Body of pancreas (tissue), 4 donors: ENCODE measurements around the gene MYO5A. TPM values are rescaled to one million over a fixed set of nuclear protein-coding genes. Genes with fewer than 3 reads are reported as not detected.

Source experiments
- ATAC-seq: fragments of 150-250 bp; one replicate; pipeline ENCODE4 v1.9.1; 2016
- DNase-seq, 4 donors: peaks; one replicate each; pipeline ENCODE4 v3.0.0-alpha.2; 2019
- H3K27ac ChIP-seq, 4 donors: fragments of 200-600 bp; sonication (generic); 1 replicate in 3 of 4; 2 replicates in 1 of 4; pipeline versions ENCODE4 v1.5.1 to v1.6.1; 2016 to 2019; ENCODE audit warnings: mild to moderate bottlenecking in 1 of 4, mixed read lengths in 1 of 4, moderate library complexity in 1 of 4
- H3K27me3 ChIP-seq, 2 donors: fragments of 200-600 bp; sonication (generic); one replicate each; pipeline ENCODE4 v1.6.0; 2016; ENCODE audit warnings: mild to moderate bottlenecking in 1 of 2
- H3K36me3 ChIP-seq, 2 donors: fragments of 200-600 bp; sonication (generic); replicated peaks in 1 of 2; 2 replicates each; pipeline ENCODE4 v1.5.1; 2016; ENCODE audit warnings: low read depth in 2 of 2; ENCODE audit not compliant: insufficient read depth in 1 of 2
- H3K4me1 ChIP-seq: fragments of 200-600 bp; sonication (generic); one replicate; pipeline ENCODE4 v1.6.0; 2016
- H3K4me3 ChIP-seq, 2 donors: fragments of 200-600 bp; sonication (generic); 1 replicate in 1 of 2; 2 replicates in 1 of 2; pipeline ENCODE4 v1.5.1; 2016 to 2019
- H3K9me3 ChIP-seq, 3 donors: fragments of 200-600 bp; sonication (generic); 1 replicate in 2 of 3; 2 replicates in 1 of 3; pipeline ENCODE4 v1.5.1; 2016
- CTCF ChIP-seq, 7 experiments: fragments of 450-650 bp in 4 of 7; fragments of 200-600 bp in 3 of 7; sonication (generic) in 3 of 7; IDR thresholded peaks; one replicate each; pipeline ENCODE4 v1.5.1; 2016 to 2019; ENCODE audit warnings: antibody characterized with exemption in 7 of 7
- POLR2A ChIP-seq, 3 donors: fragments of 450-650 bp; IDR thresholded peaks; one replicate each; pipeline ENCODE4 v1.6.1; 2016; ENCODE audit warnings: antibody characterized with exemption in 3 of 3, mild to moderate bottlenecking in 2 of 3
- WGBS, 2 donors: methylation state at CpG; one replicate each; pipeline ENCODE4 v1.1.5; 2017; 5-methylcytosine and 5-hydroxymethylcytosine counted together
- intact Hi-C: fragments of 100-400 bp; cut with DNase I; formaldehyde crosslinking; loops from one replicate; pipeline ENCODE4 v1.15.1; 2023
- total RNA-seq, 2 donors: library from RNA; depleted of rRNA; stranded (reverse); fragments of >200 nt; gene quantifications; one replicate each; pipeline ENCODE4 v1.1.0, GENCODE V29; 2016

The MYO5A gene
- total RNA-seq, 2 donors from 2014 or later = 8.2 to 11.9 TPM

GRCh38 chr15:52338058-52338457 is 190.6 kb downstream of the MYO5A start:
- no peak overlapping the region for H3K27ac ChIP-seq
- no peaks in the 10 kb centered on the region for H3K36me3 ChIP-seq
- no peaks in the 10 kb centered on the region for H3K27me3 ChIP-seq
- intact Hi-C loops = no loop called here
- DNase-seq = no peak
- no peak overlapping the region for H3K4me3 ChIP-seq
- no peaks in the 10 kb centered on the region for H3K4me1 ChIP-seq
- no peaks in the 10 kb centered on the region for H3K9me3 ChIP-seq
- 91 to 96% methylated on average over 3 of the region's 3 CpGs for WGBS, 2 donors
- TF ChIP-seq CTCF (IDR thresholded peaks at IDR 0.05) (no peak), POLR2A (IDR thresholded peaks at IDR 0.05) (no peak)
- ATAC-seq = no peak

GRCh38 chr15:52337198-52337853 is 191.4 kb downstream of the MYO5A start:
- intact Hi-C loops = no loop called here
- peak; percentile 67 for ATAC-seq
- H3K4me3 ChIP-seq = no peak overlapping the region

GRCh38 chr15:52336529-52336928 is 192.2 kb downstream of the MYO5A start:
- no peak for ATAC-seq
- intact Hi-C loops = no loop called here
- no peaks in the 10 kb centered on the region for H3K9me3 ChIP-seq
- no peaks in the 10 kb centered on the region for H3K36me3 ChIP-seq
- H3K27ac ChIP-seq = no peak overlapping the region
- DNase-seq = peak; percentile 35 to 60 (median 38)
- WGBS, 2 donors = 41 to 46% methylated on average over 4 of the region's 4 CpGs
- no peaks in the 10 kb centered on the region for H3K27me3 ChIP-seq
- H3K4me3 ChIP-seq = no peak overlapping the region
- TF ChIP-seq POLR2A (IDR thresholded peaks at IDR 0.05) (no peak), CTCF (IDR thresholded peaks at IDR 0.05) (peak in 5 of 7 experiments; percentile 18 to 55 (median 43))
- H3K4me1 ChIP-seq = peaks cover 4% of the 10 kb centered on the region

More at GRCh38 chr15:52337198-52337853, 191.4 kb downstream of the MYO5A start:
- Histone ChIP-seq H3K4me1 (no peaks in the 10 kb centered on the region), H3K27me3 (no peaks in the 10 kb centered on the region), H3K36me3 (no peaks in the 10 kb centered on the region), H3K9me3 (no peaks in the 10 kb centered on the region), H3K27ac (no peak overlapping the region)
- no peak for DNase-seq
- TF ChIP-seq CTCF (IDR thresholded peaks at IDR 0.05) = no peak
- no peak for TF ChIP-seq POLR2A (IDR thresholded peaks at IDR 0.05)
- WGBS, 2 donors = 56 to 71% methylated on average over 5 of the region's 5 CpGs

- Histone ChIP-seq H3K27ac (no peak overlapping the region), H3K27me3 (no peaks in the 10 kb centered on the region), H3K9me3 (no peaks in the 10 kb centered on the region), H3K36me3 (no peaks in the 10 kb centered on the region), H3K4me3 (no peak overlapping the region), H3K4me1 (peaks cover 12% of the 10 kb centered on the region)
- no peak for DNase-seq
- TF ChIP-seq POLR2A (IDR thresholded peaks at IDR 0.05) = no peak
- TF ChIP-seq CTCF (IDR thresholded peaks at IDR 0.05) = no peak
- intact Hi-C loops = no loop called here
- WGBS, 2 donors = 73 to 78% methylated on average over 3 of the region's 3 CpGs
- no peak for ATAC-seq
Observed at GRCh38 chr15:52334491-52335160, 194.1 kb downstream of the MYO5A start.
